HG03457 (cell line): ENCODE measurements around the gene C3orf20.

ENCODE experiments used
- ATAC-seq: cut with Tn5 transposase; IDR thresholded peaks from one replicate; pipeline ENCODE4 v1.9.1; 2021; ENCODE audit warnings: moderate number of reproducible peaks; ENCODE audit not compliant: unreplicated experiment

C3orf20 gene

GRCh38 chr3:14674841-14675240 is at the start of gene C3orf20:
Gene C3orf20, plus strand, starts transcription at chr3:14675141. Its CDS starts 7,573 bp downstream, at chr3:14682714.
- ATAC-seq, result no peak

DNA sequence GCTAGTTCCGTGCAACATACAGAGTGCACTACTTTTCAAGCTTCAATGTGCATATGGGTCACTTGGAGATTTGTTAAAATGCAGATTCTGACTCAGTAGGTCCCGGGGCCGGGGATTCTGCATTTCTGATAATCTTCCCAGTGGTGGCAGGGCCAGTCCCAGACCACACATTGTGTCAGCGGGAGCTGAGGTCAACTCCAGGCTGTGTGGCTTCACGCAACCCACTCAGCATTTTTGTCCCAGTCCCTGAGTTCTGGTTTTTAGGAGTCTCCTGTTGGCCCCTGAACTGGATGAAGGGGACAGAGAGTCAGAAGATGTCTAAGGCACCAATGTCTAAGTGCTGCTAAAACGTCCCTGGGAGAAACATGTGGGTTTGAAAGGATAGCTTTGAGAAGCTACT is 49.5 kb upstream of the C3orf20 start:
- ATAC-seq, result no peak

DNA sequence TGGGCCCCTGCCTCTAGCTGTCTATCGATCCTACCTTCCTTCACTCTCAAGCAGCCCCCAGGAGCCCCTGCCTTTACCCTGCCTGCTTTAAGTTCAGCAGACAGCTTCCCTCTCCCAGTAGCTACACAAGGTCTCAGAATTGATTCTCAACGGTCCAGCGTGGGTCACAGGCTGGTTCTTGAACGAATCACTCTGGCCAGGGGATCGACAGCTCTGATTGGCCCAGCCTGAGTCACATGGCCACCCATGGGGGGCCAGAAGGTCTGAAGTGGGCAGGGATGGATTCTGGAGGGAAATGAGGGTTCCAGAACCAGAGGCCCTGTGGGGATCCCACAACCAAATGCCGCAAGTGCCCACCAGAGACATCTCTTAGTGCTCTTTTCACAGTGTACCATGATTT is 47.1 kb upstream of the C3orf20 start:
- ATAC-seq, result no peak

GRCh38 chr3:14628406-14628805 is 46.5 kb upstream of the C3orf20 start:
- ATAC-seq, result no peak

DNA sequence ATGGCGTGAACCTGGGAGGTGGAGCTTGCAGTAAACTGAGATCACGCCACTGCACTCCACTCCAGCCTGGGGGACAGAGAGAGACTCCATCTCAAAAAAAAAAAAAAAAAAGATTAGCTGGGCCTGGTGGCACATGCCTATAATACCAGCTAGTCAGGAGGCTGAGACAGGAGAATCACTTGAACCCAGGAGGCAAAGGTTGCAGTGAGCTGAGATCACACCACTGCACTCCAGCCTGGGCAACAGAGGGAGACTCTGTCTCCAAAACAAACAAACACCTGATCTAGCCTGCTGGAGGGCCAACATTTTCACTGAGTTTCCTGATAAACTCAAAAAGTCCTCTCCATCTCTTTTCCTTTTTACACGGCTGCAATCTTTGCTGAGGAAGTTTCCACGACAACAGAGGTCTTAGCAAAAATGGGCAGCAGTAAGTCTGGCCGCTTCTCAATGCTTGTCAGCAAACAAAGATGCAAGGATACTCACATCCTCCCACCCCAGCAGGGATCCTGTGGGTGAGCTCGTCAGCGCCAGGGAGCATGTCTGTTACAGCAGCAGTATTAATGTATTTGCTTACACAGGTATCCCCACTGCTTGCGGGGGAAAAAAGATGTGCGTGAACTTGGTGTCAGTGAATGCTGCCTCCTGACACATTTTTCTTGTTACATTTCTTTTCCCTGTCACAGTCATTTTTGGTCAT is 44.4 kb upstream of the C3orf20 start:
- no peak for ATAC-seq

- no peak for ATAC-seq
These were observed 43.8 kb upstream of the C3orf20 start for GRCh38 chr3:14631101-14631497.

DNA sequence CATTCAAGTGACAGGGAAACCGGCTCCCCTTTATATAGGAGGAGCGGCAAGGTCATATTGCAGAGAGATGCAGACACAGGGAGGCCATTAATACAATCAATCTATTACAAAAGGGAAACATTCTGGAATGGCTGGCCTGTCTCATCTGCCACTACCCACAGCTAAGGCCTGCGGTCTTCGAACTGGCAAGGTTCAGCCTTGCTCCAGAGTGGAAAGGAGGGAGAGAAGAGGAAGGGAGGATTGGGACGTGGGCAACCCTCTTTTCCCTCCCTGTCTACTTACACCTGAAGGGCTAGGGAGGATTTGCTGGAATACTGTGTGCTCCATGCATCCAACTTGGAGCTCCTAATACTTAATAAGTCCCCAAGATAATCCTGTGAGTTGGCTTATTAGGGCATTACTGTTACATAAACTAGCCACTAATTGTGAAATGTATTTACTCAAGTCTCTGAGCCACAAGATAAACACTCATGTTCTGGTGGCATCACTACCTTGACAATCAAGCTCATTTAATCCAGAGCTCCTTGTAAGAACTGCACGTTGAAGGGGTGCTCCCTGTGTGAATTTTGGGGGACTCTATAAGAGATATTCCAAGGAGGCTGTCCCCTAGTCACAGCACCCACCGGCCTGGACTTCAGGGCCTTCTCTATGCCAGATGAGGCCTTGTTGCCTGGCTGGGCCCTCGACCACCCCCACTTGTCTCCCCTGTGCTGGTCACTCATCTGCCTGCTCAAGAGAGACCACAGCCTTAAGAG is 43.1 kb upstream of the C3orf20 start:
- no peak for ATAC-seq

DNA sequence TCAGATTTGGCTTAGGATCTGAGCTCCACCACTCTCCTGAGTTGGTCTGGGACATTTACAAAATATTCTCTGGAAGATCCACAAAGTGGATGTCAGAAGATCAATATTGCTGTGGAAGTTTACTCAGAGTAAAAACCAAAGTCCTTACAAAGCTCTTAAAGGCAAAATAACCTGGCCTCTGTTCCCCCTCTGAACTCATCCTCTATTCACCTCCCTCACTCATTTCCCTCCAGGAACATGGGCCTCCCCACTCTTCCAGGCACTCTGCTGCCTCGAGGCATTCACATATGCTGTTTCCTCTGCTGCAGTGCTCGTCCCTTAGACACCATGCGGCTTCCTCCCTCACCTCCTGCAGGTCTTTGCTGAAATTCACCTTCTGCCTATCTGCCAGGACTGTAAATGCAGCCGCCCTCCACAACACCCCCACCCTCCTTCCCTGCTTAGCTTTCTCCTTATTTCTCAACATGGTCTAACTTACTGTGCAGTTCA is 42.5 kb upstream of the C3orf20 start:
- no peak for ATAC-seq

GRCh38 chr3:14633417-14633816 is 41.5 kb upstream of the C3orf20 start:
- no peak for ATAC-seq

DNA sequence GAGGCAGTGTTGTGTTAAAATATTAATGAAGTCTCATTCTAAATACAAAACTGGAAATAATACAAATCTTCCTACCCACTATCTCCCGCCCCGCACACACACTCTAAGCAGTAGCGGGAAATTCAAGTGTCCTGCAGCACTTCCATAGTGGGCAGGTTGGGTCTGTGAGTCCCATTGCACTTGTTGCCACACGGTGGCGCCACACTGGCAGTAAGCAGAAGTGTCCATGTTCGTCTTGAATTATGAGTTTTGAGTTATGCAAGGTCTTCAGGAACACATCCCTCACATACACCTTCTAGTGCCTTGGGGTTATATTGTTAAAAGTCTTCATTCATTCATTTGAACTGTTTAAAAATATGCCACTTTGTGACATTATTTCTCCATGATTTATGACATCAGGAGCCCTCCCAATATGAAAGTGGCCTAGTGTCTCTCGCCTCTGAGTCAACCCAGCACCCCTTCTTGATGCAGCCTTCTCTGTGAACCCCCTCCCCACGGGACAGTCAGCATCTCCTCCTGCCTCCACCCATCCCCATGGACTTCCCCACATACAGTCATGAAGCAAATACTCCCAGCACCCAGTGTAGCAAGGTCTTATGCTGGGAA is 41.0 kb upstream of the C3orf20 start:
- no peak for ATAC-seq

DNA sequence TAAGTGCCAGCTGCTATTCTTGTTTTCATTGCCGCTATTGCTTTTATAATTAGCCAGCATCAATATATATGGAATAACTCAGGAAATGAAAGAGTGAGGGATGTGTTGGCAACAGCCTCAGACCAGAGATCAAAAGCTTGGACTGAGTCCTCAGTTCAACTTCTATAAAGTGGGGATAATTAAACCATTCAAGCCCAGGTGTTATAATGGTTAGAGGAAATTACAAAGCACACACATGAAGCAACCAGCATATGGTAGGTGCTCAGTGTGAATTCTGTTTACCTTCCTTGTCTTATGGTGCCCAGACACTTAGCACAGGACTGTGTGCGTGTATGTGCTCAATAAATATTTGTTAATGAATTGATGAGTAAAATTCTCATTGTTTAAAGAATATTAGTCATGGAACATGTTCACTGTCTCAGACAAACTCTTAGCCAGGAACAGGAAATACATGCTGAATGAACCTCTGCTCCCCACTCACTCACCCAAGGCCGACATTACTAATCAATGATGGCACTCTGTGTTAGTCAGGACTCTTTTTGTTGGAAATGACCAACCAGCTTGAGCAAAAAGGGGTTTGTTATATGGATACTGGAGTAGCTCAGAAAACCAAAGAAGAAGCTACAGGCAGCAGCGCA is 40.1 kb upstream of the C3orf20 start:
- ATAC-seq, result no peak

DNA sequence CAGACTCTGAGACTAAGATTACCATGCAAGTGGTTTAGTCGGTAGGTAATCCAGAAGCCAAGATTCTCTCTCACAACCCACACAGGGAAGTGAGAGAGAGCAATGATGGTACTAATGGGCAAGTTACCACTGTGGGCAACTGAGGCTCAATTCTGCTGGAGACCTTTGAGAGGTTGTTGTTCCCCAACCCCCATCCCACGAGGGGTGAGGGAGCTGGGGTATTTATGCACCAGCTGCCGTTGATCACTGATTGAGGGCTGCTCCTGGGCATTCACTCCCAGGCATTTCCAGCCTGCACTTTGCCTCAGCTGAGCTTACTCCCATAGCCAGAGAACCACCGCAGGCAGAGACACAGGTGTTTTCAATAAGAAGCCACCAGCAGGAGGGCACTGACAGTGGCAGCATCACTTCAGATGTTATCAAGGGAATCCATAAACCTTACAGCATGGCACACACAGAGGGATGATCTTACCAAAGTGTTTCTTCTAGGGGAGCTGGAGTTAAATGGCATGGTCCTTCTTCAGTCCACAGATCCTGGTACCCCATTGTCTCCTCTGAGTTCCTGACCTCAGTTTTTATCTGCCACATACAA is 38.3 kb upstream of the C3orf20 start:
- ATAC-seq, result no peak

- ATAC-seq, result no peak
These were observed 34.8 kb upstream of the C3orf20 start for GRCh38 chr3:14640157-14640562.

- ATAC-seq, result no peak
These were observed 34.2 kb upstream of the C3orf20 start for GRCh38 chr3:14640734-14641133.

DNA sequence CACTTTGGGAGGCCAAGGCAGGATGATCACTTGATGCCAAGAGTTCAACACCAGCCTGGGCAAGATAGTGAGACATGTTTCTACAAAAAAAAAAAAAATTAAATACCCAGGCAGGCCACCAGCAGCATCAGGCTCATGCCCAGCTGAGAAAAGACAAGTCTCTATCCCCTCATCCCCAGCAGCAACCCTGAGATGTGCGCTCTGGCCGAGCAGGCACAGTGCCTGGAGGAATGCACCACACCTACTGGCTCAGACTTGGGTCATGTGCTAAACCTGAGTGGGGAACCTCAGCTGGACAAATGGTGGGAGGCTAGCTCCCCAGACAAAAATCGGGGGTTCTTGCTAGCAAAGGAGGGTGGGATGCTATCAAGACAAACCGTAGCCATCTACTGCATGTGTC is 33.6 kb upstream of the C3orf20 start:
- no peak for ATAC-seq

DNA sequence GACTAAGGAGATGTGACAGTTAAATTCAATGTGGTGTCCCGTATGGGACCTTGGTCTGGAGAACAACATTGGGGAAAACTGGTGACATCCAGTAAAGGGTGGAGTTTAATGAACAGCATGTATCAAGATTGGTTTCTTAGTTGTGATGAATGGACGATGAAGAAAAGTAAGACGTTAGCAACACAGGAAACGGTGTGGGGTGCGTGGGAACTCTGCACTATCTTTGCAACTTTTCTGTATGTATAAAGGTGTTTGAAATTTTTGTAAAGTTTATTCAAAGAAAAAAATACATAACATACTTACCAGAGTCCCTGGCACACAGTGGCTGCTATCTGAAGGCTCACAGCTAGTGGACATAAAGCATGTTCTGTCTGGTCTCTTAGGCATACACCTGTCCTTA is 29.5 kb upstream of the C3orf20 start:
- no peak for ATAC-seq

- no peak for ATAC-seq
These were observed 28.8 kb upstream of the C3orf20 start for GRCh38 chr3:14646131-14646573.

- ATAC-seq, result no peak
These were observed 28.1 kb upstream of the C3orf20 start for GRCh38 chr3:14646589-14647413.

DNA sequence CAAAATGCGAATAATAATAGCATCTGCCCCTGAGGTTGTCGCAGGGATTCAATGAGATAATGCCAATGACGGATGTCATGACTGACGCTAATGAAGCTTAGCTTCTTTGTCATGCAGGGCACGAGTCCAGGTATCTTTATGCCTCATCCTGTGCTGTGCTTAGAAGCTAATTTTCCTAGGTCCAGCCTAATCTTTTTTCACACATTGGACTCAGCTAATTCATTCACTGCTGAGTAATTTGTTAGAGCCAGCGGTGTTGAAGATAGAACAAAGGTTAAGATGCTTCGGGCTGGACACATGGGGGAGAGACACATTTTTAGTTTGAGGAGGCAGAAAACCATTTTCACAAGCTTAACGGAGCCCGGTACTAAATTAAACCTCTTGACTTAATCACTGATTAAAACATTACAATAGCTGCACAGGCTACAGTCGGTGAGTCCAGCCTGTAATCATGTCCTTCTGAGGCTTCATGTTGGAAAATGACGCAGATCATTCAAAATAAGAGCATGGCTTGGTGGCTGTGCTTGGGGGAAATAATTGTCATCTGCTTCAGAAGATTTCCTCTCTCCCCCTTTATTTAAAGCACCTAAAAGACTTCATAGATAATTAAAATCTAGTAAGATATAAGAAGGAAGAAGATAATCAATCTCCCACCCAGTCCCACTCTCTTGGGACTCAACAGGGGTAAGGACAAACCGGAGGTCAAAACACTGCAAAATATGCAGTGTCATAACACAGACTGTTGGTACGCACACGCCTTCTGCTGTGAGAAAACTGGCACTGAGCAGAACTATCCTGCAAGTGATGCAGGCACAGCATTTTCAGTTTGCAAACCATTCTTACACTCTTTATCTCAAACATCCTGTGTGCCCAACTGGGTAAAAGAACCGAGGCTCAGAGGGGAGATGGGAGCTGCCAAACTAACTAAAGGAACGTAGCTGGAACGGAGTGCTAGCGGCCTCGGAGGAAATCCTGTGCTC is 26.7 kb upstream of the C3orf20 start:
- ATAC-seq, result no peak
